ENCODE measurements around the gene GNG4. TPM values are rescaled to one million over a fixed set of nuclear protein-coding genes. Genes with fewer than 3 reads are reported as not detected.

The GNG4 gene
- total and polyA plus RNA-seq, 2 donors (not counting 1 experiment from before 2014, with no cell fraction given): under 0.01 to 0.06 TPM

- Histone ChIP-seq H3K27ac (ENCODE audit: insufficient read depth, low read length) (no peak overlapping the region), H3K27me3 (ENCODE audit: control insufficient read depth, insufficient read depth, low read length) (peaks cover 3% of the 10 kb centered on the region), H3K9me3 (ENCODE audit: control insufficient read depth, insufficient read depth, low read depth, low read length) (no peaks in the 10 kb centered on the region), H2AFZ (ENCODE audit: low read length) (no peak overlapping the region), H4K20me1 (ENCODE audit: control insufficient read depth, extremely low read depth, insufficient read depth, low read length) (no peaks in the 10 kb centered on the region), H3K36me3 (ENCODE audit: control insufficient read depth, insufficient read depth, low read length) (no peaks in the 10 kb centered on the region), H3K79me2 (ENCODE audit: control insufficient read depth, insufficient read depth, low read length) (no peaks in the 10 kb centered on the region), H3K4me1 (ENCODE audit: control insufficient read depth, extremely low read depth, insufficient read depth, low read length) (no peaks in the 10 kb centered on the region), H3K9ac (ENCODE audit: insufficient read depth, low read length) (no peak overlapping the region), H3K4me2 (ENCODE audit: extremely low read depth, insufficient read depth, low read length) (no peak overlapping the region), H3K4me3 (replicated peaks in 1 of 4; ENCODE audit: control extremely low read depth in 1 of 4, insufficient read depth in 1 of 4, low read depth in 3 of 4, low read length in 4 of 4) (no peak overlapping the region)
- TF ChIP-seq EZH2 (IDR thresholded peaks at IDR 0.05; ENCODE audit: low read length, missing control alignments): no peak
- no peak for TF ChIP-seq CTCF (conservative IDR thresholded peaks at IDR 0.05 in 1 of 2, IDR thresholded peaks at IDR 0.05 in 1 of 2; ENCODE audit: low read depth in 1 of 2, low read length in 2 of 2)
- peak in 1 of 2 donors; percentile 73 for DNase-seq (ENCODE audit: low read depth in 2 of 2)
Observed at GRCh38 chr1:235588916-235589515, 60.6 kb downstream of the GNG4 start.

GRCh38 chr1:235588156-235588555, 61.4 kb downstream of the GNG4 start:
- H3K4me2 ChIP-seq (ENCODE audit: extremely low read depth, insufficient read depth, low read length): no peak overlapping the region
- H3K79me2 ChIP-seq (ENCODE audit: control insufficient read depth, insufficient read depth, low read length): no peaks in the 10 kb centered on the region
- H3K9ac ChIP-seq (ENCODE audit: insufficient read depth, low read length): no peak overlapping the region
- no peak for DNase-seq (ENCODE audit: low read depth in 2 of 2)
- H3K9me3 ChIP-seq (ENCODE audit: control insufficient read depth, insufficient read depth, low read depth, low read length): no peaks in the 10 kb centered on the region
- H3K36me3 ChIP-seq (ENCODE audit: control insufficient read depth, insufficient read depth, low read length): no peaks in the 10 kb centered on the region
- TF ChIP-seq EZH2 (IDR thresholded peaks at IDR 0.05; ENCODE audit: low read length, missing control alignments): no peak
- H3K27me3 ChIP-seq (ENCODE audit: control insufficient read depth, insufficient read depth, low read length): peaks cover 5% of the 10 kb centered on the region
- no peak overlapping the region for H3K27ac ChIP-seq (ENCODE audit: insufficient read depth, low read length)
- no peaks in the 10 kb centered on the region for H3K4me1 ChIP-seq (ENCODE audit: control insufficient read depth, extremely low read depth, insufficient read depth, low read length)
- H2AFZ ChIP-seq (ENCODE audit: low read length): no peak overlapping the region
- no peak overlapping the region for H3K4me3 ChIP-seq (replicated peaks in 1 of 4; ENCODE audit: control extremely low read depth in 1 of 4, insufficient read depth in 1 of 4, low read depth in 3 of 4, low read length in 4 of 4)
- no peaks in the 10 kb centered on the region for H4K20me1 ChIP-seq (ENCODE audit: control insufficient read depth, extremely low read depth, insufficient read depth, low read length)

- Histone ChIP-seq H3K36me3 (ENCODE audit: control insufficient read depth, insufficient read depth, low read length) (no peaks in the 10 kb centered on the region), H3K27ac (ENCODE audit: insufficient read depth, low read length) (no peak overlapping the region), H3K9me3 (ENCODE audit: control insufficient read depth, insufficient read depth, low read depth, low read length) (no peaks in the 10 kb centered on the region), H3K9ac (ENCODE audit: insufficient read depth, low read length) (no peak overlapping the region), H3K4me2 (ENCODE audit: extremely low read depth, insufficient read depth, low read length) (no peak overlapping the region), H4K20me1 (ENCODE audit: control insufficient read depth, extremely low read depth, insufficient read depth, low read length) (no peaks in the 10 kb centered on the region), H3K4me3 (replicated peaks in 1 of 4; ENCODE audit: control extremely low read depth in 1 of 4, insufficient read depth in 1 of 4, low read depth in 3 of 4, low read length in 4 of 4) (no peak overlapping the region), H3K4me1 (ENCODE audit: control insufficient read depth, extremely low read depth, insufficient read depth, low read length) (no peaks in the 10 kb centered on the region), H2AFZ (ENCODE audit: low read length) (no peak overlapping the region), H3K79me2 (ENCODE audit: control insufficient read depth, insufficient read depth, low read length) (no peaks in the 10 kb centered on the region), H3K27me3 (ENCODE audit: control insufficient read depth, insufficient read depth, low read length) (peaks cover 8% of the 10 kb centered on the region)
- DNase-seq (ENCODE audit: low read depth in 2 of 2): no peak
- TF ChIP-seq CTCF (conservative IDR thresholded peaks at IDR 0.05 in 1 of 2, IDR thresholded peaks at IDR 0.05 in 1 of 2; ENCODE audit: low read depth in 1 of 2, low read length in 2 of 2) (no peak), EZH2 (IDR thresholded peaks at IDR 0.05; ENCODE audit: low read length, missing control alignments) (no peak)
Observed at GRCh38 chr1:235586992-235587391, 62.6 kb downstream of the GNG4 start.
